ENCODE results near the gene RUNDC1. TPM values are rescaled to one million over a fixed set of nuclear protein-coding genes. Genes with fewer than 3 reads are reported as not detected.

Gene RUNDC1
- total RNA-seq, 1 donor from 2014 or later = 6.2 TPM

- no peak for DNase-seq (ENCODE audit: low read depth in 2 of 2)
Observed at GRCh38 chr17:43039646-43040045, 59.3 kb downstream of the RUNDC1 start.

DNA sequence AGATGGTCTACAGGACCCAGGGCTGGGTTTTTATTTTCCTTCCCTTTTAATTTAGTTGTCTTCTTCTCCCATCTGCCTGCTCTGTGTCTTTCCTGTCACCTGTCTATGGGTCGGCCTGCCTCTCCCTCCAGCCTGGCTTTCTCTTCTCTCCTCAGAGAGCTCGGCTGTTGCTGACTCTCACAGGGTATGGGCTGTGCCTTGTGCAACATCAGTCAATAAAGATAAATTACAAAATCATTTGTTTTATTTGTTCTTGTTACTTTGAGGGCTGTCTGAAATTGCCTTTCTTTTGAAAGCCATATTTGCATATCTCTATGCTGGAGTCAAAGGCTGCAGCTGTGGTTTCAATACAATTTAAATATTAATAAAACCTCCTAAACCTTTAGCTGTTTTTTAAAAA lies 60.3 kb downstream of the RUNDC1 start:
- DNase-seq (ENCODE audit: low read depth in 2 of 2) = no peak

DNA sequence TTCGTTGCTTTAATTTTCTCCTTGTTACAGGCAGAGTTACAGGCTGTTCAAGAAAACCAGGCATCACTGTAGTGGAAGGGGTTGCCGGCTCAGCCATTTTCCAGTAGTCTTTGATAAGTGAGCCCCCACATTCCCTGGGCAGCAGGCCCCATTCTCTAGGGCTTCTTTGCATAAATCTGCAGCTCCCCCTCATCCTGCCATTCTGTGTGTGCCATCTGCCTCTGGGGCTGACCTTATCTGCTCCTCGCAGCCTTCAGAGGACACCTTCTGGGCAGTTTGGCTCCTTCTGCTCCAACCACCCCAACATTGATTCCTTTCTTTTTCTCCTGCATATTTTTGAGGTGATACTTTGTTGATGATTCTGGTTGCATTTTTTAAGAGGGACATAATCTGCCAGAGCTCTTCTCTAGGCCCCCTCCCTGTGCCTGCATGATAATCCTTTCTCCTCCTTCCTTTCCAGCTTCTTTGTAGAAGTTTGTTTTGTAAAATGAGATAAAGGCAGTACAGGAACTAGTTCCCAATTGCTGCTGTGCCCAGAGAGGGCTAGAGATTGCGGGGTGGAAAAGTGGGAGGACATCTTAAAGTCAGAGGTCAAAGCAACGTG lies 61.8 kb downstream of the RUNDC1 start:
- no peak for DNase-seq (ENCODE audit: low read depth in 2 of 2)

Other genes starting within 250 kb of the RUNDC1 start
- gene EZH1, start 235.5 kb upstream of the RUNDC1 start, total RNA-seq = 9.8 and 11.3 TPM in 2 replicates
- 6.0 and 25.9 TPM in 2 replicates for gene RAMP2, start 219.3 kb upstream of the RUNDC1 start, total RNA-seq
- 39.2 and 48.3 TPM in 2 replicates for gene VPS25, start 207.1 kb upstream of the RUNDC1 start, total RNA-seq
- gene WNK4, start 200.0 kb upstream of the RUNDC1 start, total RNA-seq = 2.1 and 2.4 TPM in 2 replicates
- 60.1 and 67.0 TPM in 2 replicates for gene COA3, start 181.9 kb upstream of the RUNDC1 start, total RNA-seq
- gene CNTD1, start 181.7 kb upstream of the RUNDC1 start, total RNA-seq = not detected in 2 replicates
- 121 and 128 TPM in 2 replicates for gene BECN1, start 156.3 kb upstream of the RUNDC1 start, total RNA-seq
- 58.9 and 60.8 TPM in 2 replicates for gene PSME3, start 147.2 kb upstream of the RUNDC1 start, total RNA-seq
- 0.25 and 0.26 TPM in 2 replicates for gene AOC2, start 136.0 kb upstream of the RUNDC1 start, total RNA-seq
- 0.26 and 0.89 TPM in 2 replicates for gene AOC3, start 129.4 kb upstream of the RUNDC1 start, total RNA-seq
- not detected in 2 replicates for gene G6PC1, start 79.8 kb upstream of the RUNDC1 start, total RNA-seq
- gene AARSD1, start 16.1 kb upstream of the RUNDC1 start, total RNA-seq = 13.1 and 14.7 TPM in 2 replicates
- gene PTGES3L, start 485 bp upstream of the RUNDC1 start, total RNA-seq = 0.13 TPM in 2 replicates
- 840 and 910 TPM in 2 replicates for gene RPL27, start 17.9 kb downstream of the RUNDC1 start, total RNA-seq
- gene IFI35, start 26.2 kb downstream of the RUNDC1 start, total RNA-seq = 6.2 and 12.0 TPM in 2 replicates
- gene VAT1, start 41.8 kb downstream of the RUNDC1 start, total RNA-seq = 148 and 225 TPM in 2 replicates
- gene RND2, start 44.7 kb downstream of the RUNDC1 start, total RNA-seq = 0.13 and 0.25 TPM in 2 replicates
- gene BRCA1, start 144.8 kb downstream of the RUNDC1 start, total RNA-seq = 7.7 and 15.8 TPM in 2 replicates
- gene NBR1, start 190.6 kb downstream of the RUNDC1 start, total RNA-seq = 72.5 and 93.4 TPM in 2 replicates
- 1.2 and 1.9 TPM in 2 replicates for gene TMEM106A, start 231.3 kb downstream of the RUNDC1 start, total RNA-seq
- gene CCDC200, start 248.1 kb downstream of the RUNDC1 start, total RNA-seq = not detected in 2 replicates